H1 (cell line): ENCODE measurements around the gene HOXD12. TPM values are rescaled to one million over a fixed set of nuclear protein-coding genes. Genes with fewer than 3 reads are reported as not detected.

ENCODE experiments used
- CTCF ChIA-PET: fragments of 300-600 bp; sonication (Branson Sonifier 250); formaldehyde crosslinking; loops from one replicate; lab custom pipeline; 2021; ENCODE audit not compliant: partially characterized antibody; lab: Charles Lee
- POLR2A ChIA-PET: fragments of 300-600 bp; sonication (Branson Sonifier 250); formaldehyde crosslinking; loops from one replicate; lab custom pipeline; 2021; ENCODE audit warnings: inconsistent platforms; ENCODE audit not compliant: partially characterized antibody; lab: Charles Lee
- DNase-seq, 2 experiments: peaks; one replicate each; pipeline versions ENCODE4 v3.0.0 to v3.0.0-alpha.2; 2010 to 2022; ENCODE audit warnings: low spot score in 2 of 2, low read depth in 1 of 2, mixed read lengths in 1 of 2
- FAIRE-seq: peaks from 2 replicates; lab custom pipeline; 2011; peaks lifted over from hg19 to GRCh38; lab: Jason Lieb, UNC
- H2AFZ ChIP-seq: 2 replicates; pipeline ENCODE4 v1.8.1; 2012; ENCODE audit warnings: low read length, inconsistent platforms
- H2AK5ac ChIP-seq: 2 replicates; pipeline ENCODE4 v1.6.1; 2013; ENCODE audit warnings: low read depth, low read length
- H2BK120ac ChIP-seq: replicated peaks from 2 replicates; pipeline ENCODE3; 2013; ENCODE audit warnings: low read depth, low read length, inconsistent platforms
- H2BK12ac ChIP-seq: 2 replicates; pipeline ENCODE4 v1.6.1; 2013; ENCODE audit warnings: low read depth, low read length
- H2BK15ac ChIP-seq: 2 replicates; pipeline ENCODE4 v1.6.1; 2013; ENCODE audit warnings: low read length
- H2BK20ac ChIP-seq: 2 replicates; pipeline ENCODE4 v1.6.1; 2013; ENCODE audit warnings: low read length
- H2BK5ac ChIP-seq: 2 replicates; pipeline ENCODE4 v1.6.1; 2013; ENCODE audit warnings: low read depth, low read length
- H3K14ac ChIP-seq: 2 replicates; pipeline ENCODE4 v1.6.1; 2013; ENCODE audit warnings: inconsistent platforms; ENCODE audit not compliant: insufficient read length
- H3K18ac ChIP-seq: 2 replicates; pipeline ENCODE4 v1.6.1; 2013; ENCODE audit warnings: low read length; ENCODE audit errors: extremely low read depth
- H3K23ac ChIP-seq: 2 replicates; pipeline ENCODE4 v1.6.1; 2013; ENCODE audit warnings: inconsistent platforms; ENCODE audit not compliant: insufficient read length
- H3K23me2 ChIP-seq: 2 replicates; pipeline ENCODE4 v1.6.1; 2013; ENCODE audit warnings: low read depth, low read length
- H3K27ac ChIP-seq: 2 replicates; pipeline ENCODE4 v1.6.1; 2011; ENCODE audit warnings: low read depth, low read length, inconsistent platforms
- H3K27me3 ChIP-seq, 4 experiments: replicated peaks in 1 of 4; 1 replicate in 1 of 4; 2 replicates in 3 of 4; pipeline versions ENCODE4 v1.6.1 to v1.8.1; 2011 to 2013; ENCODE audit warnings: low read length in 3 of 4, mild to moderate bottlenecking in 3 of 4, inconsistent platforms in 2 of 4, mixed read lengths in 2 of 4, moderate library complexity in 1 of 4; ENCODE audit not compliant: control insufficient read depth in 3 of 4, insufficient read depth in 3 of 4; ENCODE audit errors: extremely low read depth in 1 of 4
- H3K36me3 ChIP-seq, 4 experiments: 2 replicates each; pipeline versions ENCODE4 v1.6.1 to v1.8.1; 2011 to 2013; ENCODE audit warnings: mild to moderate bottlenecking in 4 of 4, low read length in 3 of 4, moderate library complexity in 2 of 4, control low read depth in 1 of 4, inconsistent platforms in 1 of 4; ENCODE audit not compliant: insufficient read depth in 4 of 4, control insufficient read depth in 2 of 4
- H3K4ac ChIP-seq: replicated peaks from 2 replicates; pipeline ENCODE3; 2013; ENCODE audit warnings: low read length, low read depth, mixed read lengths, inconsistent platforms; ENCODE audit not compliant: insufficient read length
- H3K4me1 ChIP-seq, 4 experiments: replicated peaks in 1 of 4; 1 replicate in 1 of 4; 2 replicates in 3 of 4; pipeline versions ENCODE4 v1.6.1 to v1.8.1; 2011 to 2013; ENCODE audit warnings: low read length in 3 of 4, inconsistent platforms in 2 of 4, mixed read lengths in 1 of 4; ENCODE audit not compliant: insufficient read depth in 4 of 4, control insufficient read depth in 3 of 4
- H3K4me2 ChIP-seq, 2 experiments: 2 replicates each; pipeline versions ENCODE4 v1.6.1 to v1.8.1; 2011 to 2013; ENCODE audit warnings: low read depth in 2 of 2, low read length in 2 of 2, control low read depth in 1 of 2, inconsistent platforms in 1 of 2, mild to moderate bottlenecking in 1 of 2; ENCODE audit not compliant: insufficient read depth in 1 of 2
- H3K4me3 ChIP-seq, 4 experiments: fragments of 200-600, 300-600 bp in 1 of 4; sonication (generic), shearing (Covaris generic), sonication (Bioruptor Twin) in 1 of 4; 2 replicates each; pipeline versions ENCODE4 v1.5.1 to v1.8.1; 2011 to 2016; ENCODE audit warnings: low read length in 4 of 4, low read depth in 3 of 4, control low read depth in 2 of 4, inconsistent platforms in 2 of 4, mild to moderate bottlenecking in 2 of 4, mixed read lengths in 1 of 4, moderate library complexity in 1 of 4; ENCODE audit not compliant: insufficient read depth in 2 of 4; ENCODE audit errors: extremely low read depth in 1 of 4
- H3K56ac ChIP-seq: replicated peaks from 2 replicates; pipeline ENCODE3; 2013; ENCODE audit warnings: low read depth, mild to moderate bottlenecking, mixed read lengths, low read length, inconsistent platforms; ENCODE audit not compliant: insufficient read length
- H3K79me1 ChIP-seq: 2 replicates; pipeline ENCODE4 v1.6.1; 2013; ENCODE audit warnings: low read depth, low read length, control low read depth
- H3K79me2 ChIP-seq, 2 experiments: 2 replicates each; pipeline versions ENCODE4 v1.6.1 to v1.8.1; 2012 to 2013; ENCODE audit warnings: low read length in 2 of 2, mild to moderate bottlenecking in 2 of 2, inconsistent platforms in 1 of 2; ENCODE audit not compliant: insufficient read depth in 2 of 2, control insufficient read depth in 1 of 2
- H3K9ac ChIP-seq, 4 experiments: replicated peaks in 1 of 4; 1 replicate in 1 of 4; 2 replicates in 3 of 4; pipeline versions ENCODE4 v1.6.1 to v1.8.1; 2011 to 2013; ENCODE audit warnings: low read depth in 3 of 4, low read length in 3 of 4, control low read depth in 2 of 4, mild to moderate bottlenecking in 2 of 4, moderate library complexity in 2 of 4, inconsistent platforms in 1 of 4; ENCODE audit errors: extremely low read depth in 1 of 4
- H3K9me3 ChIP-seq, 2 experiments: 2 replicates each; pipeline versions ENCODE4 v1.6.1 to v1.8.1; 2012 to 2013; ENCODE audit warnings: mild to moderate bottlenecking in 2 of 2, moderate library complexity in 2 of 2, control low read depth in 1 of 2, inconsistent platforms in 1 of 2, low read depth in 1 of 2, low read length in 1 of 2, mixed read lengths in 1 of 2; ENCODE audit not compliant: insufficient read depth in 2 of 2
- H4K20me1 ChIP-seq, 2 experiments: replicated peaks in 1 of 2; 2 replicates each; pipeline versions ENCODE3 to v1.8.1; 2011 to 2013; ENCODE audit warnings: inconsistent platforms in 2 of 2, low read length in 2 of 2, mild to moderate bottlenecking in 1 of 2; ENCODE audit not compliant: insufficient read depth in 2 of 2, control insufficient read depth in 1 of 2
- H4K5ac ChIP-seq: 2 replicates; pipeline ENCODE4 v1.6.1; 2013; ENCODE audit warnings: low read length, low read depth, mixed read lengths, inconsistent platforms; ENCODE audit not compliant: insufficient read length
- H4K8ac ChIP-seq: 2 replicates; pipeline ENCODE4 v1.8.0; 2013; ENCODE audit warnings: mild to moderate bottlenecking, moderate library complexity, low read length, inconsistent platforms; ENCODE audit not compliant: insufficient read depth; ENCODE audit errors: extremely low read depth
- H4K91ac ChIP-seq: replicated peaks from 2 replicates; pipeline ENCODE3; 2013; ENCODE audit warnings: low read length, mixed read lengths, inconsistent platforms; ENCODE audit not compliant: insufficient read length
- CBX5 ChIP-seq: fragments of 300-800, 300-1000 bp; sonication (generic); IDR thresholded peaks from 2 replicates; pipeline ENCODE4 v1.7.1; 2016; ENCODE audit warnings: antibody characterized with exemption, low read length, low read depth
- CBX8 ChIP-seq: fragments of 300-800, 300-1000 bp; sonication (generic); IDR thresholded peaks from 2 replicates; pipeline ENCODE4 v1.7.1; 2016; ENCODE audit warnings: low read depth, low read length, borderline replicate concordance
- FOSL1 ChIP-seq: IDR thresholded peaks from 2 replicates; pipeline ENCODE4 v1.6.1; 2011; ENCODE audit warnings: mild to moderate bottlenecking, low read depth, low read length, moderate library complexity; ENCODE audit not compliant: insufficient read depth
- MAFK ChIP-seq: IDR thresholded peaks from 2 replicates; pipeline ENCODE4 v1.6.1; 2012; ENCODE audit warnings: low read depth, mild to moderate bottlenecking, improper control_type of control experiment, low read length
- PHF8 ChIP-seq: fragments of 200-600 bp; sonication (generic); conservative IDR thresholded peaks from 2 replicates; pipeline ENCODE4 v1.7.1; 2012; ENCODE audit warnings: low read depth, mild to moderate bottlenecking, inconsistent platforms, low read length, moderate library complexity
- RFX5 ChIP-seq: IDR thresholded peaks from 2 replicates; pipeline ENCODE4 v1.6.1; 2011; ENCODE audit warnings: low read depth, low read length, improper control_type of control experiment, borderline replicate concordance
- YY1 ChIP-seq: IDR thresholded peaks from 2 replicates; pipeline ENCODE4 v1.6.1; 2011; ENCODE audit warnings: low read depth, mild to moderate bottlenecking, low read length
- WGBS, 2 experiments: shearing (Covaris generic) in 1 of 2; methylation state at CpG; one replicate each; pipeline versions ENCODE4 v1.1.6 to v1.1.7; 2013 to 2015; ENCODE audit warnings: low lambda C conversion rate in 2 of 2, mixed read lengths in 2 of 2, inconsistent platforms in 1 of 2, low coverage in 1 of 2, missing lambda C conversion rate in 1 of 2; ENCODE audit not compliant: insufficient replicate concordance in 2 of 2, insufficient coverage in 1 of 2, insufficient read length in 1 of 2; ENCODE audit errors: extremely low coverage in 1 of 2, missing lambda C conversion rate in 1 of 2; 5-methylcytosine and 5-hydroxymethylcytosine counted together
- polyA plus RNA-seq, 7 experiments: library from polyadenylated mRNA; depleted of rRNA in 3 of 7; stranded (reverse) in 5 of 7; unstranded in 2 of 7; fragments of >200 nt in 5 of 7; fragments of 200-250 nt in 2 of 7; gene quantifications; 1 replicate in 5 of 7; 2 replicates in 1 of 7; 4 replicates in 1 of 7; pipeline versions ENCODE4 v1.2.1 to v1.2.3, GENCODE V29; 2011 to 2013; ENCODE audit warnings: missing spikeins in 2 of 7, mixed read lengths in 2 of 7
- total RNA-seq: library from RNA; stranded (reverse); fragmentation: NEBNext Ultra II Directional; extraction: Animal tissue kit (Norgen Biotek cat#: 25700); gene quantifications from 2 replicates; pipeline ENCODE4 v1.2.1, GENCODE V29; 2021
- TF ChIP-seq, protein P1 (sequence below), 3 experiments: IDR thresholded peaks; 1 replicate in 2 of 3; 2 replicates in 1 of 3; pipeline versions ENCODE4 v1.5.1 to v1.6.1; 2011; ENCODE audit warnings: low read length in 3 of 3, mild to moderate bottlenecking in 3 of 3, inconsistent platforms in 2 of 3, low read depth in 1 of 3, moderate library complexity in 1 of 3; ENCODE audit not compliant: insufficient read depth in 1 of 3; ENCODE audit errors: control extremely low read depth in 1 of 3

Gene HOXD12
- total and polyA plus RNA-seq, 2 of the 8 experiments (the other 6 are each of a cell fraction or from before 2014, with no cell fraction given) = not detected

DNA sequence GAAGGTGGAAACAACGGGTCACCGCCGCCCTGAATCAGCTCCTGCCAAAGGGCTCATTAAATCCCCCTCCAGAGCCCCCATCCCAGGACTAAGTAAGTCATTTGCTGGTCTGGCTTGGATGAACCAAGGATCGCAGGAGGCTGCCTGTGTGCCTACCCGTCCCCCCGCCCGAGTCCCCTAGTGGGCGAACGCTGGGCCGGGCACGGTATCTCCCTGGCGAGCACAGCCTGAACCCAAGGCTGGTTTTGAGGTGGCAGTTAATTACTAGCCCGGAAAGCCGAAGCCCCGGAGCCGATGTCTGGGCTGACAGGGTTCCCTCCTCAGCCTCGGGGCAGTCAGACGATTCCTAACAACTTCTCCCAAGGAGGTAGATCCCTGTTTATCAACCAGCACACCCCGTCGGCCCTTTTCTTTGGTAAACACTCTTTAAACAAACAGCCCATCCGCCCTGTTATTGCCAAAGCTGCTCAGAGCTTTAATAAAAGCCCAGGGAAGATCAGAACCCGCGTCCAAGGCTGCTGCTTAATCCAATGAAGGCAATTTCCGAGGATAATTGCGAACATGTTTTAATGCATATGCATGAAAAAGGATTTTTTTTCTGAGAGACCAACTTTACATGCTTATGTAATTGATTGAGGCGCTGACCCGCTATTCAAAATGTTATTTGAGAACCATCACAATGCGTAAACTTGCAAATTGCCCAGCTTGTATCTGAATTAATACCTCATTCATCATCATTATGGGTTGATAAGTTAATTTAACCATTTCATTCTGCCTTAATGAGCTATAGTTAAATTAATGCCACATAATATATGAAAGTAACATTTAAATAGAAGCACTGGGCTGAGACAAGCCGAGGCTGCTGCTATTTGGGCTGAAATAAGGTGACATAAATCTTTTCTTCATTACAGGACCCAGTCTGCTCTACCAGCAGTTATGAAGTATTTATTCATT is 26.4 kb upstream of the HOXD12 start:
- CTCF ChIA-PET = interaction anchor here (0.5 to 3.7 kb wide), 7 partner anchors 9 to 512 kb away, joined by 3 to 26 read pairs (median 5); no protein-coding TSS in a partner anchor
- no peaks in the 10 kb centered on the region for H3K79me1 ChIP-seq
- WGBS, 2 experiments = 13% methylated on average over 26 of the region's 29 CpGs; no CpG with 5 or more reads in 1 of the 2 experiments
- TF ChIP-seq RFX5 (no peak), CBX8 (peak; percentile 27; the same call in 1 of the 2 replicates), YY1 (no peak), FOSL1 (no peak), CBX5 (no peak), PHF8 (no peak), MAFK (no peak)
- TF ChIP-seq, protein P1, sequence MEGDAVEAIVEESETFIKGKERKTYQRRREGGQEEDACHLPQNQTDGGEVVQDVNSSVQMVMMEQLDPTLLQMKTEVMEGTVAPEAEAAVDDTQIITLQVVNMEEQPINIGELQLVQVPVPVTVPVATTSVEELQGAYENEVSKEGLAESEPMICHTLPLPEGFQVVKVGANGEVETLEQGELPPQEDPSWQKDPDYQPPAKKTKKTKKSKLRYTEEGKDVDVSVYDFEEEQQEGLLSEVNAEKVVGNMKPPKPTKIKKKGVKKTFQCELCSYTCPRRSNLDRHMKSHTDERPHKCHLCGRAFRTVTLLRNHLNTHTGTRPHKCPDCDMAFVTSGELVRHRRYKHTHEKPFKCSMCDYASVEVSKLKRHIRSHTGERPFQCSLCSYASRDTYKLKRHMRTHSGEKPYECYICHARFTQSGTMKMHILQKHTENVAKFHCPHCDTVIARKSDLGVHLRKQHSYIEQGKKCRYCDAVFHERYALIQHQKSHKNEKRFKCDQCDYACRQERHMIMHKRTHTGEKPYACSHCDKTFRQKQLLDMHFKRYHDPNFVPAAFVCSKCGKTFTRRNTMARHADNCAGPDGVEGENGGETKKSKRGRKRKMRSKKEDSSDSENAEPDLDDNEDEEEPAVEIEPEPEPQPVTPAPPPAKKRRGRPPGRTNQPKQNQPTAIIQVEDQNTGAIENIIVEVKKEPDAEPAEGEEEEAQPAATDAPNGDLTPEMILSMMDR (IDR thresholded peaks at IDR 0.05; ENCODE audit: control extremely low read depth in 1 of 3, insufficient read depth in 1 of 3, low read depth in 1 of 3, low read length in 3 of 3) = peak in 2 of 3 experiments; percentile 8 to 10; a peak in 2 of 4 replicates

More for the DNA sequence above, 26.4 kb upstream of the HOXD12 start:
- Histone ChIP-seq H3K4me1 (peaks cover 3 to 9% (median 6%) of the 10 kb centered on the region in 4 experiments; a peak in 5 of 7 replicates), H3K36me3 (peaks cover 0 to 4% (median 0%) of the 10 kb centered on the region in 4 experiments; a peak in 1 of 8 replicates), H3K79me2 (no peaks in the 10 kb centered on the region), H3K56ac (no peak overlapping the region), H2BK12ac (no peak overlapping the region), H3K27ac (no peak overlapping the region), H2BK120ac (no peak overlapping the region), H3K23me2 (no peaks in the 10 kb centered on the region), H2BK20ac (no peak overlapping the region), H3K23ac (no peak overlapping the region), H2BK15ac (no peak overlapping the region), H4K5ac (no peak overlapping the region), H4K91ac (no peak overlapping the region), H3K9ac (no peak overlapping the region), H4K20me1 (peaks cover 16 to 17% of the 10 kb centered on the region in 2 experiments), H4K8ac (no peak overlapping the region), H3K18ac (no peak overlapping the region), H3K4ac (no peak overlapping the region), H2BK5ac (no peak overlapping the region), H3K4me3 (no peak overlapping the region), H2AFZ (no peak overlapping the region), H3K14ac (no peak overlapping the region), H3K4me2 (no peak overlapping the region; a peak in 1 of 4 replicates), H3K27me3 (peaks cover 90 to 100% (median 96%) of the 10 kb centered on the region in 4 experiments), H2AK5ac (no peak overlapping the region), H3K9me3 (no peaks in the 10 kb centered on the region)
- no peak for FAIRE-seq
- DNase-seq = peak in 1 of 2 experiments; percentile 57
- POLR2A ChIA-PET = no interaction called here
